ENCODE measurements around the gene COPZ2. TPM values are rescaled to one million over a fixed set of nuclear protein-coding genes. Genes with fewer than 3 reads are reported as not detected.

The COPZ2 gene
- polyA plus RNA-seq, 2 donors: 8.4 to 12.9 TPM

Other genes starting within 250 kb of the COPZ2 start
- gene OSBPL7, start 216.0 kb downstream of the COPZ2 start, polyA plus RNA-seq: 1 to 10 TPM; 1.9 to 3.7 TPM
- 10 to 100 TPM; 17.5 to 30.4 TPM for gene MRPL10, start 206.3 kb downstream of the COPZ2 start, polyA plus RNA-seq
- gene LRRC46, start 206.1 kb downstream of the COPZ2 start, polyA plus RNA-seq: under 1 TPM; 0.25 to 0.53 TPM
- gene SCRN2, start 196.5 kb downstream of the COPZ2 start, polyA plus RNA-seq: 10 to 100 TPM; 28.6 to 34.7 TPM
- gene SP6, start 186.6 kb downstream of the COPZ2 start, polyA plus RNA-seq: 1 to 10 TPM; 3.8 to 6.1 TPM
- 10 to 100 TPM in 1 of 2 donors, 1 to 10 TPM in 1; 5.4 to 10.7 TPM for gene SP2, start 141.6 kb downstream of the COPZ2 start, polyA plus RNA-seq
- gene PNPO, start 96.2 kb downstream of the COPZ2 start, polyA plus RNA-seq: 1 to 10 TPM; 9.5 to 9.6 TPM
- 10 to 100 TPM in 1 of 2 donors, 1 to 10 TPM in 1; 8.8 to 15.2 TPM for gene PRR15L, start 79.9 kb downstream of the COPZ2 start, polyA plus RNA-seq
- gene CDK5RAP3, start 66.7 kb downstream of the COPZ2 start, polyA plus RNA-seq: 100 to 1,000 TPM; 103 to 217 TPM
- gene NFE2L1, start 10.6 kb upstream of the COPZ2 start, polyA plus RNA-seq: 10 to 100 TPM; 39.4 to 45.7 TPM
- 10 to 100 TPM; 16.4 to 29.9 TPM for gene CBX1, start 63.7 kb upstream of the COPZ2 start, polyA plus RNA-seq
- 10 to 100 TPM; 11.5 to 17.0 TPM for gene SNX11, start 70.0 kb upstream of the COPZ2 start, polyA plus RNA-seq